OCI-LY3 (cell line): Measurements from ENCODE around the gene UPP1.

ENCODE experiments used
- EZH2phosphoT487 ChIP-seq: fragments of 200-600 bp; shearing (Covaris generic); IDR thresholded peaks from 2 replicates; pipeline ENCODE4 v1.6.1; 2018; ENCODE audit warnings: antibody characterized with exemption, mixed run types, low read depth
- TF ChIP-seq, protein P1 (sequence below): fragments of 200-600, 300-600 bp; sonication (generic); IDR thresholded peaks from 2 replicates; pipeline ENCODE4 v1.5.1; 2014; ENCODE audit warnings: antibody characterized with exemption, low read length, low read depth

DNA sequence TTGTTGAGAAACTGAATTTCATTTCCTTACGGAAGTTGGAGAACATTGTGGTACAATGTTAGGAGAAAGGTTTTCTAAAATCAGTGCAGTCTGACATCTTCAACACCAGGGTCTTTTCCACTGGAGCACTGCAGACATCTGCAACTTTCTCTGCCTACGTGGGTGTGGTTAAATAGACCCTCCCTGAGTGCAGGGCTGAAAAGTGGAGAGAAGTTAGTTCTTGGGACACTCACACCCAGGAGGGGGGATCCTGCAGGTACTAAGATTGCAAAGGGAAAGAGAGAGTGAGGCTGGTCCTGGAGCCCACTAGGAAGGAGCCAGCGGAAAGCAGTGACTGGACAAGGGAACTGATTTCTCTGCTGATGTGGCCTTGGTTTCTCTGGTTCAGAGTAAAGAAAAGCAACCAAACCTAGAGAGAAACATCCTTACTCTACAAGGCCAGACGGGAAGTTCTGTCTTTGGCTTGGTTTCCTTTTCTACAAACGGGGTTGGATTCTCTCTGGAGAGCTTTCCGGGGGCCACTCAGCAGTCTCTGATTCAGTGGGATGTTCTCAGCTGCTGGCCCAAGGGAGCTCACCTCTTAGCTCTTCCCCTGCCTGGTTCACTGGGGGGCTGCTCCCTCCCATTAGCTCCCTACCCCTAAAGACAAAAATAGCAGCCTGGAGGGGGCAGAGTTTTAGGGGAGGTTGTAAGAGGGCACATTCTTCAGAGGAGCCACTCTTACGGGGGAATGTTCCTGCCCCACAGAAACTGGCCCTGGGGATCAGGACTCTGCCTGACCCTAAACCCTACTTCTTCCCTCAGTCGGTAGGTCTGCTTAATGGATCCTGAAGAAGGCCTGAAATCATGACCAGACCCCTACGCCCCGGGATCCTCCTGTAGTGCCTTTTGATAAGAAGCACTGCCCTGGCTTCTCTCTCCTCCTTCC is 2.7 kb downstream of the UPP1 start:
- TF ChIP-seq, protein P1, sequence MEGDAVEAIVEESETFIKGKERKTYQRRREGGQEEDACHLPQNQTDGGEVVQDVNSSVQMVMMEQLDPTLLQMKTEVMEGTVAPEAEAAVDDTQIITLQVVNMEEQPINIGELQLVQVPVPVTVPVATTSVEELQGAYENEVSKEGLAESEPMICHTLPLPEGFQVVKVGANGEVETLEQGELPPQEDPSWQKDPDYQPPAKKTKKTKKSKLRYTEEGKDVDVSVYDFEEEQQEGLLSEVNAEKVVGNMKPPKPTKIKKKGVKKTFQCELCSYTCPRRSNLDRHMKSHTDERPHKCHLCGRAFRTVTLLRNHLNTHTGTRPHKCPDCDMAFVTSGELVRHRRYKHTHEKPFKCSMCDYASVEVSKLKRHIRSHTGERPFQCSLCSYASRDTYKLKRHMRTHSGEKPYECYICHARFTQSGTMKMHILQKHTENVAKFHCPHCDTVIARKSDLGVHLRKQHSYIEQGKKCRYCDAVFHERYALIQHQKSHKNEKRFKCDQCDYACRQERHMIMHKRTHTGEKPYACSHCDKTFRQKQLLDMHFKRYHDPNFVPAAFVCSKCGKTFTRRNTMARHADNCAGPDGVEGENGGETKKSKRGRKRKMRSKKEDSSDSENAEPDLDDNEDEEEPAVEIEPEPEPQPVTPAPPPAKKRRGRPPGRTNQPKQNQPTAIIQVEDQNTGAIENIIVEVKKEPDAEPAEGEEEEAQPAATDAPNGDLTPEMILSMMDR, result no peak
- no peak for TF ChIP-seq EZH2phosphoT487
